ENCODE measurements around the gene LMBR1L. TPM values are rescaled to one million over a fixed set of nuclear protein-coding genes. Genes with fewer than 3 reads are reported as not detected.

Gene LMBR1L
- total and polyA plus RNA-seq, 8 donors = 39.9 to 102 (median 87.6) TPM

- no peak for TF ChIP-seq CTCF (IDR thresholded peaks at IDR 0.05)
- DNase-seq (no peak), ATAC-seq (no peak)
- Histone ChIP-seq H3K27ac (peak overlapping the region in 1 of 2 donors; percentile 14), H3K27me3 (no peaks in the 10 kb centered on the region), H3K4me3 (no peak overlapping the region), H3K4me1 (peaks cover 16 to 60% of the 10 kb centered on the region in 2 donors), H3K9me3 (no peaks in the 10 kb centered on the region), H3K36me3 (peaks cover 4 to 48% of the 10 kb centered on the region in 2 donors)
- intact Hi-C loops (cut with DNase I) = no loop called here
These were observed 5.1 kb downstream of the LMBR1L start for GRCh38 chr12:49105504-49106084.

- ATAC-seq = no peak
- H3K27ac ChIP-seq = peak overlapping the region in 1 of 2 donors; percentile 30
- no peaks in the 10 kb centered on the region for H3K27me3 ChIP-seq
- no peak for DNase-seq
- H3K9me3 ChIP-seq = no peaks in the 10 kb centered on the region
- H3K4me3 ChIP-seq = no peak overlapping the region
- peaks cover 16 to 58% of the 10 kb centered on the region in 2 donors for H3K4me1 ChIP-seq
- TF ChIP-seq CTCF (IDR thresholded peaks at IDR 0.05) = no peak
- intact Hi-C loops (cut with DNase I) = no loop called here
- peaks cover 4 to 56% of the 10 kb centered on the region in 2 donors for H3K36me3 ChIP-seq
These were observed 5.8 kb downstream of the LMBR1L start for GRCh38 chr12:49104822-49105221.

- ATAC-seq (no peak), DNase-seq (no peak)
- Histone ChIP-seq H3K4me1 (peaks cover 0 to 17% of the 10 kb centered on the region in 2 donors), H3K27me3 (peaks cover 0 to 1% of the 10 kb centered on the region in 2 donors), H3K9me3 (no peaks in the 10 kb centered on the region), H3K27ac (no peak overlapping the region), H3K36me3 (peaks cover 4 to 90% of the 10 kb centered on the region in 2 donors), H3K4me3 (no peak overlapping the region)
- TF ChIP-seq CTCF (IDR thresholded peaks at IDR 0.05) = no peak
- intact Hi-C loops (cut with DNase I) = no loop called here
These were observed 10.3 kb downstream of the LMBR1L start for GRCh38 chr12:49100380-49100779.

- H3K9me3 ChIP-seq = no peaks in the 10 kb centered on the region
- no peak overlapping the region for H3K4me3 ChIP-seq
- H3K36me3 ChIP-seq = peaks cover 4 to 76% of the 10 kb centered on the region in 2 donors
- H3K27me3 ChIP-seq = peaks cover 8 to 18% of the 10 kb centered on the region in 2 donors
- H3K27ac ChIP-seq = no peak overlapping the region
- ATAC-seq (no peak), DNase-seq (no peak)
- peaks cover 13 to 20% of the 10 kb centered on the region in 2 donors for H3K4me1 ChIP-seq
- TF ChIP-seq CTCF (IDR thresholded peaks at IDR 0.05) = no peak
- intact Hi-C loops (cut with DNase I) = no loop called here
These were observed 11.9 kb downstream of the LMBR1L start for GRCh38 chr12:49098703-49099102.

- peak; percentile 70 to 86 for TF ChIP-seq CTCF (IDR thresholded peaks at IDR 0.05)
- Histone ChIP-seq H3K27me3 (peaks cover 14 to 25% of the 10 kb centered on the region in 2 donors), H3K4me3 (no peak overlapping the region), H3K9me3 (no peaks in the 10 kb centered on the region), H3K4me1 (peaks cover 14 to 22% of the 10 kb centered on the region in 2 donors), H3K27ac (no peak overlapping the region), H3K36me3 (peaks cover 4 to 69% of the 10 kb centered on the region in 2 donors)
- ATAC-seq (peak; percentile 56), DNase-seq (no peak)
- intact Hi-C loops (cut with DNase I) = no loop called here
These were observed 12.6 kb downstream of the LMBR1L start for GRCh38 chr12:49098035-49098451.
